Effector CD8-positive, alpha-beta T cell (primary cell): ENCODE measurements around the gene SCN8A.

Source experiments
- DNase-seq: peaks from one replicate; lab custom pipeline; 2025; lab: John Stamatoyannopoulos, UW

Gene SCN8A

GRCh38 chr12:51669271-51669670 lies 78.2 kb downstream of the SCN8A start:
- no peak for DNase-seq

- no peak for DNase-seq
Observed at GRCh38 chr12:51669996-51670395, 79.0 kb downstream of the SCN8A start.

GRCh38 chr12:51672334-51672733 lies 81.3 kb downstream of the SCN8A start:
- DNase-seq = no peak

- no peak for DNase-seq
Observed at GRCh38 chr12:51675071-51675803, 84.2 kb downstream of the SCN8A start.

- DNase-seq = no peak
Observed at GRCh38 chr12:51676875-51677274, 85.8 kb downstream of the SCN8A start.

- no peak for DNase-seq
Observed at GRCh38 chr12:51677284-51677968, 86.4 kb downstream of the SCN8A start.

- no peak for DNase-seq
Observed at GRCh38 chr12:51678086-51678724, 87.2 kb downstream of the SCN8A start.

- no peak for DNase-seq
Observed at GRCh38 chr12:51682981-51683380, 91.9 kb downstream of the SCN8A start.

GRCh38 chr12:51683763-51684357 lies 92.8 kb downstream of the SCN8A start:
- no peak for DNase-seq

GRCh38 chr12:51686727-51687126 lies 95.7 kb downstream of the SCN8A start:
- no peak for DNase-seq

GRCh38 chr12:51687177-51687576 lies 96.1 kb downstream of the SCN8A start:
- no peak for DNase-seq

- no peak for DNase-seq
Observed at GRCh38 chr12:51687614-51688013, 96.6 kb downstream of the SCN8A start.

- no peak for DNase-seq
Observed at GRCh38 chr12:51689983-51690382, 99.0 kb downstream of the SCN8A start.

- DNase-seq = no peak
Observed at GRCh38 chr12:51692016-51692415, 101.0 kb downstream of the SCN8A start.

GRCh38 chr12:51693569-51693968 lies 102.5 kb downstream of the SCN8A start:
- no peak for DNase-seq

GRCh38 chr12:51694146-51694545 lies 103.1 kb downstream of the SCN8A start:
- no peak for DNase-seq

- DNase-seq = no peak
Observed at GRCh38 chr12:51695241-51696010, 104.4 kb downstream of the SCN8A start.

GRCh38 chr12:51699219-51699618 lies 108.2 kb downstream of the SCN8A start:
- no peak for DNase-seq

GRCh38 chr12:51700887-51701286 lies 109.9 kb downstream of the SCN8A start:
- DNase-seq = no peak

GRCh38 chr12:51702587-51702986 lies 111.6 kb downstream of the SCN8A start:
- DNase-seq = no peak

GRCh38 chr12:51705450-51705849 lies 114.4 kb downstream of the SCN8A start:
- DNase-seq = no peak

GRCh38 chr12:51706206-51706605 lies 115.2 kb downstream of the SCN8A start:
- DNase-seq = no peak
